Activated CD4-positive, alpha-beta T cell treated with anti-CD3 and anti-CD28 coated beads, Interleukin-2, amount 50 U/mL, for 4 hours (primary cell): ENCODE results near the gene KNTC1.
"Not testable (repeated sequence)": the region's sequence is repeated elsewhere in the genome, so short reads cannot be mapped to it uniquely, and the experiment has no call there.

ENCODE experiments used
- DNase-seq, 2 experiments: peaks; one replicate each; pipeline ENCODE4 v3.0.0-alpha.2; 2020

Gene KNTC1

DNA sequence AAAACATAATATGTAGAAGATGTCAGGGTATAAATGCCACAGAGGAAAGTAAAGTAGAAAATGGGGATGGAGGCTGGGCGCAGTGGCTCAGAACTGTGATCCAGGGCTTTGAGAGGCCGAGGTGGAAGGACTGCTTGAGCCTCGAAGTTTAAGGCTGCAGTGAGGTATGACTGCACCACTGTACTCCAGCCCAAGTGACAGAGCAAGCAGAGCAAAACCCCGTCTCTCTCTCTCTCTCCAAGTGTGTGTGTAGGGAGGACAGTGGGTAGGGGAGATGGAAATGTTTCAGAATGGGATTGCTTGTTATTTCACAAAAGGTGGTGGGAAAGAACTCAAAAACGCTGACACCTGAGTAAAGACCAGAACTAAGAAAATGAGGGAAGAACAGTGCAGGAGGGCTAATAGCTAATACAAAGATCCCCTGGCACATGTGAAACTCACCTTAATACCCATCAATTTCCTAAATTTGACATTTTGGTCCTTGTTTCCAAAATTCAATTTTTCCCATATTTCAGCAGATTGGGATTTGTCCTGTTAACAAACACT is 20.6 kb upstream of the KNTC1 start:
- DNase-seq = no peak

DNA sequence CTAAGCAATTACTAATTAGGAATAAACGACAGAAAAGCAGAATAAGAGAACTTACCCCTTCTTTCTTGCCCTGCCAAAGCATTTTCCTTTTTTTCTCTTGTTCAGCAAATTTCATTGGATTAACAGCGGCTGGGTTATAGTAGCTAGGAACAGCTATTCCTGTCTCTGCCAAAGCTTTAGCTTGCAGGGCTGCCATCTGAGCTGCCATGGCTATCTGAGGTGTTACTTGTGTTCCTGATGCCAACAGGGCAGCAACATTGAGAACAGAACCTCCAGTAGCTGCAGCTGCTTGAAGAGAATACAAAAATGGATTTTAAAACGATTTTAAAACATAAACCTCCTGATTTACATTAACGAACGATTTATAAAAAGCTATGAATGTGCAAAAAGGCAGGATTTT is 18.9 kb upstream of the KNTC1 start:
- DNase-seq = no peak

DNA sequence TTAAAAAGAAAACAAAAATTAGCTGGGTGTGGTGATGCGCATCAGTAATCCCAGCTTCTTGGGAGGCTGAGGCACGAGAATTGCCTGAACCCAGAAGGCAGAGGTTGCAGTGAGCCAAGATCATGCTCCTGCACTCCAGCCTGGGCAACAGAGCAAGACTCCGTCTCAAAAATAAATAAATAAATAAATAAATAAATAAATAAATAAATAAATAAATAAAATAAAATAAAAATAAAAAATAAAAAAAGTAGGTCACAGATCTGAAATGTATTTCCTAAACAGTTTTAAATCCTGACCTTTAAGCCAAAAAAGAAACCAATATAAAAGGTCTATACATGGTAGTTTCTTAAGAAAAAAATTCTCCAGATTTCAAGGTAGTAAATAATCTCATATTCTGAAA is 14.0 kb upstream of the KNTC1 start:
- not testable (repeated sequence) for DNase-seq

DNA sequence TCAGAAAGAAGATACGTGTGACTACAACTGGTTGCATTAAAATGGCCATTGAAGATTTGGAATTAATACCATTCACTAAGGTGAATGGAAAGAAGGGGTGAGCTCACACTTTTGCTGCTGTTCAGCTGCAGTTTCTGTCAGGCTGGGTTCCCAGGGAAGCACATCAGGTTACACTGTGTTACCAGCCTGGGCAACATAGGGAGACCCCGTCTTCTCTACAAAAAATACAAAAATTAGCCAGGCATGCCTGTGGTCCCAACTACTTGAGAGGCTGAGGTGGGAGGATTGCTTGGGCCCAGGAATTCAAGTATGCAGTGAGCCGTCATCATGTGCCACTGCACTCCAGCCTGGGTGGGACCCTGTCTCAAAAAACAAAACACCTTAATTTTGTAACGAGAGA is 13.4 kb upstream of the KNTC1 start:
- no peak for DNase-seq

DNA sequence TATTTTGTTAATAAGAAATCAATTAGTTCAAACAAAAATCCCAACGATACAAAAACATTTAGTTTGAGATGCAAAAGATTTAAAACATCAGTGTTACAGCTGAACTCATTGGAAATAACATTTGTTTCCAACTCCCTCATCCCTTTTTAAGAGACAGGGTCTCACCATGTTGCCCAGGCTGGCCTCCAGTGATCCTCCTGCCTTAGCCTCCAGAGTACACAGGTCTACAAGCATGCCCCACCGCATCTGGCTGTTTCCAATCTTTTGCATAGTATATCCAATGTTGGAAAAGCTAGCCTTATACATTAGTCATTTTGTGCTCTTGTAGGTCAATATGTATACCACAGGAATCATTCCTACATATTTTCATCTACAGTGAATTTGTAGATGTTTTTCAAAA is 11.8 kb upstream of the KNTC1 start:
- no peak for DNase-seq

DNA sequence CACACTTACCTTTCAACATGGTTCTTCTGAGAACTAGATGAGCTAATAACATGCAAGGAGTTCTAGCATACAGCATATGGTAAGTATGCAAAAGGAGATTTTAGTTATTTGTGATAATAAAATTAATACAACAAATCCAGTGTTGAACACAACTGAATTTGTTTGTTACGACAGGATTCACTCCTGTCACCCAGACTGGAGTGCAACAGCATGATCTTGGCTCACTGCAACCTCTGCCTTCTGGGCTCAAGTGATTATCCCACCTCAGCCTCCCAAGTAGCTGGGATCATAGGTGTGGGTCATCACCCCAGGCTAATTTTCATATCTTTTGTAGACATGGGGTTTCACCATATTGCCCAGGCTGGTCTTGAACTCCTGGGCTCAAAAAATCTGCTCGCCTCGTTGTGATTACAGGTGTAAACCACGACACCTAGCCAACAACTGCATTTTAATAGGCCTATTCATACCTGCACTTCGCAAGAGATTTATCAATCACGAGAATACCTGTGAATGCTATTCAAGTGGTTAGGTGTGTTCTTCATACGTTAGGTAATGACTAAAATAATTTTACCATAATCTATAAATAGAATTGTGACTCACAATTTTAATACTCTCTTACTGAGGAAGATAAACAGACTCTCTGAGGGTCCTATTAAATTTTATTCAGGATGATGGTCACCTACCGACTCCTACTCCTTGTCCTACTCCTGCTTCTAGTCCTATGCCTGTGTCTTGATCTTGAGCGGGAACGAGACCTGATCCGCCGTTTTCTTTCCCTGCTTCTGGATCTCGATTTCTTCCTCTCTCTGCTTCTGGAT is 10.3 kb upstream of the KNTC1 start:
- no peak for DNase-seq

DNA sequence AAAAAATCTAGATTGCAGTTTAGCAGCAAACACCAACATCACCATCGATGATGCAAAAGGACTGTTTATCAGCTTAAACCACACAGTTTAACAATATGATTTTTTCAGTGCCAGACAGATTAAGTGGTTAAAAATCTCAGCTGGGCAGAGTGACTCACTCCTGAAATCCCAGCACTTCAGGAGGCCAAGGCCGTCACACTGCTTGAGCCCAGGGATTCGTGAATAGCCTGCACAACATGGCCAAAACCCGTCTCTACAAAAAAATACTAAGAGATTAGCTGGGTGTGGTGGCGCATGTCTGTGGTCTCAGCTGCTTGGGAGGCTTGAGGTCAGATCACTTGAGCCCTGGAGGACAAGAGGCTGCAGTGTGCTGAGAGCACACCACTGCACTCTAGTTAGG is 9.2 kb upstream of the KNTC1 start:
- no peak for DNase-seq

DNA sequence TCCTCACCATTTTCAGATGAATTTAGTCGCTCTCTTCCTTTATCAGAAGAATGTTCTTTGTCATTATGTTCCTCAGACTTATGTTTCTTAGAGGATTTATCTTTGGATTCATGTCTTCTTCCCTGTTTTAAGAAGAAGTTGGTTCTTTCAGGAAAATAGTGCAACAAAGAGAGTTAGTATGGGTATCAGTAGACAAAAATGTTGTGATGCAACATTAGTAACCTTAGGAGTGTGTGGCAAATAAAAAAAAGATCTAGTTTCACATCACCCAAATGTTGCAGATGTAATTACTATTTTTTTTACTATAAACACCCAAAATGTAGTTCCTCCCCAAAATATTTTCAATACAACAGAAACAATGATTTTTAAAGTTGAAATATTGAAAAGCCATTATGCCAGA is 8.1 kb upstream of the KNTC1 start:
- no peak for DNase-seq

DNA sequence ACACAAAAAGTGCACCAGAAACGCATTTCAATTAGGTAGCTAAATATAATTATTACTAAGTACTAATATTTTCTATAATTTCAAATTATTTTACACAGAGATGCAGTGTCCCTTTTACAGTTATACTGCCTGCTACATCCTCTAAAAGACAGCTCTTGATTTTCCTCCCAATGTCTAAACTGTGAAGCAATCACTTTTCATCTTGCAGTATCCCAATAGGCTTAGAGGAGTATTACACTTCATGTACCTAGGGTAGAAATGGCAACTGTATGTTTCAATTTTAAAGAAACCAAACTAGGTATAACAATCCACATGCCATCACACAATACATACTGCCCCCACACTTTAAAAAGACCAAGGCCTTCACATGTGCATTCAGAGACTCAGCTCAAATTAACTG is 7.6 kb upstream of the KNTC1 start:
- DNase-seq = no peak

DNA sequence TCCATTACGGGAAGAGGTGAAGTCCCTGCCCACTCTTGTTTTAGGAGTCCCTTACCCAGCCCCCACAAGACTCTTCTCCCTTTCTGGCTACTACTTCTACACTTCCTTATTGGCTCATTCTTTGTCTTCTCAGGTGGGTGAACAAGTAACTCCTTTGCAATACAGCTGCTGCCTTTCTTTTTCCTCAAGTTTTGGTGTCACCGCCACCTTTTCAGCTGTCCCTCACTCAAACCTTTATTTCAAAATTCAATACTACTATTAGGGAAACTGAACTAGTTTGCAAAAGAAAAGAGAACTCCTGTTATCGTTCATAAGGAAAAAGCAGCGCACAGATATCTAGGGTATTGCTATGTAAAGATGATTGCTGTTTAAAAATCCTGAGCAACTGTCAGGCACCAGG is 6.4 kb upstream of the KNTC1 start:
- no peak for DNase-seq

DNA sequence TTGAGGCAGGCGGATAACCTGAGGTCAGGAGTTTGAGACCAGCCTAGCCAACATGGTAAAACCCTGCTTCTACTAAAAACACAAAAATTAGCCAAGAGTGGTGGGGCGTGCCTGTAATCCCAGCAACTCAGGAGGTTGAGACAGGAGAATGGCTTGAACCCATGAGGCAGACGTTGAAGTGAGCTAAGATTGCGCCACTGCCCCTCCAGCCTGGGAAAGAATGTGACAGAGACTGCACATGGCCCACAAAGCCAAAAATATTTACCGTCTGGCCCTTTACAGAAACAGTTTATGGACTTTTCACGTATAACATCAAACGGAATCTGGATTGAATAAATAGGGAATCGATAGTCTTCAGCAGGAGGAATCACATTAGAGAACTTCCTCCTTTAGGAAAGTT is 3.8 kb upstream of the KNTC1 start:
- no peak for DNase-seq

DNA sequence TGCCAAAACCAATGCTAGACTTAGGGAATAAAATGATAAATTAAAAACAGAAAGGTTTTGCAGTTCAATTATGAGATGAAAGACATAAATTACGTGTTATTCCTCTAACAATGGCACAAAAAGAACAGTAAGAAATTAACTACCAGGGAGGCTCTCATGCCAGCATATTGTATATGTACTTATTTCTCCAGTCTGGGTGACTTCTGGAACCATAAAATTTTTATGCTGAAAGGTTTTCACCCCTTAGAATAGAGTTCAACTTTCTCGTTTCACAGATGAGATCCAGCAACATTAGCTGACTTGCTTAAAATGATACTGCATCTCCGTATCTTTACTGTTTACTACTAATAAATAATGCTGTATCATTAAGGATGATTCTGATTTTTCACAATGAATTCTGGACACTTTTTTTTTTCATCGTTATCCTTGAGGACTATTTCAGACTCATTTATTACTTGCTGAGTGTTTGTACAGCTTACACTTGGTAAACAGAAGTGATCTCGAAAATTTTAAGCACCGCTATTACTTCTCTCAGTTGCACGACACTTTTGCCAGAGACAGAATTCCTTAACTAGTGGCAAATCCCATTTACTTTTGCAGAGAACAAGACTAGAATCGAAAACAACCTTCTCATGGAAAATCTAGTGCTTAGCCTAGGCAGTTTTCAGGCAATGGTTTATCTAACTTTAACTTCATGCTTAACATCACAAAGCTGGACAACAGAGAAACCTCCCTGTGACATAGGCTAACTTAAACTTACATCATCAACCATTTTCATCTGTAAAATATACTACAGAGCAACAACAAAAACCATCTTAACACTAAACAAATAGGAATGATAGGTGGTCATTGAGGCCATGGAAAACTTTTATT is 3.0 kb upstream of the KNTC1 start:
- DNase-seq = no peak

DNA sequence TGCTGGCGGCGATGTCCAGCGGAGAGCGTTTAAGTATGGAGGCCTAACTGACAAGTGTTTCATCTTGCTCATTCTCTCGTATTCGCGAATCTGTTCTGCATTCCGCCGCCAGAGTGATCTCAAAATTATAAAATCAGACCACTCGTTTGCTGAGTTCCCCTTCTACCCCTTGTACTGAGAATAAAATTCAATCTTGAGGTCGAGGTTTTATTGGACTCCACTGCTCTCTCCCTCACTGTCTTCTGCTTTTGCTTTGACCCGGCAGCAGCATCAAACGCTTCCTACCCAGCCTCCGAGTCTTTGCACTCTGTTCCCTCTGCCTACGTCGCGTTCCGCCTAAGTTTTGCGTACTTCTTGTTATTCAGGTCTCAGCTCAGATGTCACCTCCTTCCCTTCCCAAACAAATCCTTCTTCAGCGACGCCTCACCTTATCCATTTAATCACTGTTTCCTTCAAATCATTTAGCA is 462 bp downstream of the KNTC1 start:
- peak in 1 of 2 experiments; percentile 7 for DNase-seq

DNA sequence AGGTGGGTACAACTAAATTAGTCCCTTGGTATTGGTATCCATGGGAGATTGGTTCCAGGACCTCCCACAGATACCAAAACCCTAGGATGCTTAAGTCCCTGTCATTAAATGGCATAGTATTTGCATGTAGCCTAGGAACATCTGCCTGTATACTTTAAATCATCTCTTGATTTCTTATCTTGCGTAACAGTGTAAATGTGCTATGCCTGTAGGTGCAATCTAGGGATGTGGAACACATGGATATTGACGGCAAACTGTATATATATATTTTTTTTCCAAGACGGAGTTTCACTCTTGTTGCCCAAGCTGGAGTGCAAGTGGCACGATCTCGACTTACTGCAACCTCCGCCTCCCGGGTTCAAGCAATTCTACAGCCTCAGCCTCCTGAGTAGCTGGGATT is 1.5 kb downstream of the KNTC1 start:
- no peak for DNase-seq

DNA sequence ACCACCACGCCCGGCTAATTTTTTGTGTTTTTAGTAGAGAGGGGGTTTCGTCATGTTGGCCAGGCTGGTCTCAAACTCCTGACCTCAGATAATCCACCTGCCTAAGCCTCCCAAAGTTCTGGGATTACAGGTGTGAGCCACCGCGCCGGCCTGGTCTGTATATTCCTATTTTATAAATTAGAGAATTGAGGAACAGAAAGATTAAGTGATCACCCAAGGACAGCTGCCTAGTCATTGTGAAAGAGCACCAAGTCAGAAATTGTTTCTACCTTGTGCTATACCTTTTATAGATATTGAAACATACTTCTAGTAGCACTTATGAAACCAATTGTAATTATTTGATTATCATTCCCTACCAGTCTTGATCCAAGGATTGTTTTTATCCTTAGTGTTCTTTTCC is 1.9 kb downstream of the KNTC1 start:
- DNase-seq = no peak

DNA sequence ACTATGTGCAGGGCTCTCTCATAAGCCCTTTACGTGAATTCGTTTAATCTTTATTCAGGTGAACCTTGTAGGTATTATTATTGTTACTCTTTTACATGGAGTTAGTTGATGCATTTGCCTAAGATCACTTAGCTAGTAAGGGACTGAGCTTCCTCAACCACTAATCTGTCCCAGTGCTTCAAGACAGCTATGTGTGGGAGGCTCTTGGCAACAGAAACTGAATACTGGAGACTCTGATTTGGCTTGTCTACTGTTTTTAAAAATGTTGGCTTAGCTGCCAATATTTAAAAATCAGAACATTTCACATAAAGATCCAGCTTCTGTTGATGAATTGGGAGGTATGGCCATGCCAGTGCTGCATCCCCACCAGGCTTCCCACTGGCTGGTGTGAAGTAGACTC is 6.8 kb downstream of the KNTC1 start:
- DNase-seq = no peak

DNA sequence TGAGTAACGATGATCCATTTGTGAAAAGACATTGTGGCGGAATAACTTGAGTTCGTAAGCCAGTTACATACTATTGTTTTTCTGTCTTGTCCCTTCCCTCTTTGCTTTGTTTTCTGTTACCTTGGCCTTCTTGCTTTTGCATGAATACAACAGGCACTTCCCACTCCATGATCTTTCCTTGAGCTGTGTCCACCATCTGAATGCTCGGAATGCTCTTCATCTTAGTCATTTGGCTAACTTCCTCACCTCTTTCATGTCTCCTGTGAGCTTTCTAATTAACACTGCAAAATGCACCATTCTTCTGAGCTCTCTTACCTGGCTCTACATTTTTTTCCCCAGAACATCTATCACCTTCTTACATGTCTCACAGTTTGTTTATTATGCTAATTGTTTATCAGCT is 10.0 kb downstream of the KNTC1 start:
- no peak for DNase-seq

DNA sequence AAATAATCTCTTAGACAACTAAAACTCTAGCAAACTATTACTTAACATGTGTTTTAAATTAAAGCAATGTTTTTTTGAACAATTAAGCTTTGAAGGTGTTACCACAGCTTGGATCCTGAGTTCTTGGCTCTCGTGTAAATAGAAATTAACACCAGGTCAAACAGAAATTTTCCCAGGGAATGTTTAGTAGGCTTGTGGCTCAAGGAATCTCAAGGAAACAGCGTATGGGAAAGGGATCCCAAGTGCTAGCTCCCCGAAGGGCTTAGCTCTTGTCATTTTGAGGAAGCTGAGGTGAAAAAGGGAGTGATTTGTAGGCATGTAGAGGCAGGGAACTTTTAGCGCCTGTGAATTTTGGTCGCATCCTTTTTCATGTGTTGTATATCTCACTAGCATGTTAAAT is 11.4 kb downstream of the KNTC1 start:
- DNase-seq = no peak

DNA sequence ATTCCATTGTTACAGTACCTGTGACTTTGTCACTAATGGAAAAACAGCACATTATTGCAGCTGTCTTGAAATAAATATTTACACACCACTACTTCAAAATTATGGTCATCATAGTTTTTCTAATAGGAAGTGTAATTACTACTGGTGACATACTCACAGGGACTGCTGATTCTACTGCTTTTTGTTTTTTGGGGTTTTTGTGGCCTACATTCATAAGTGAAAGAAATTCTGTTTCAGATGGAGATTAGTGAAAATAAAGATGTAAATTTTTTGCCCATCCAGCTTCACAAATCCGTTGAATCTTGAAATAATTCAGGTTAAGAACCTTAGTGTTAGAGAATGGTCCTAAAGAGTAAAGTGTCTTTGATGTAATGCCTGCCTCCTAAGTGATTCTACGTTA is 17.5 kb downstream of the KNTC1 start:
- no peak for DNase-seq

DNA sequence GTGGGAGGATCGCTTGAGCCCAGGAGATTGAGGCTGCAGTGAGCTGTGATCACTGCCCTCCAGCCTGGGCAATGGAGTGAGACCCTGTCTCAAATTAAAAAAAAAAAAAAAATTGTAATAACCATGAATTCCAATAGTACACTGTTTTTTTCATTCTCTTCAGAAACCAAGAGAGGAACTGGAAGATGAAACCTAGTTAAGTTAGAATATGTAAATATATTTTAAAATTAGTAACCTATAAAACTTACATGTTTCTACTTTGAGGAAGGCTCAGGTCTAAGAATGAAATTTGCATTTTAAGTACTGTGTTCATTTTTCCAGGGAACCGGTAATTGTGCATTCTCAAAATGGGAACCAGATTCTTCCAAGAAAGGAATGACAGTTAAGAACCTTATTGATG is 18.8 kb downstream of the KNTC1 start:
- no peak for DNase-seq

DNA sequence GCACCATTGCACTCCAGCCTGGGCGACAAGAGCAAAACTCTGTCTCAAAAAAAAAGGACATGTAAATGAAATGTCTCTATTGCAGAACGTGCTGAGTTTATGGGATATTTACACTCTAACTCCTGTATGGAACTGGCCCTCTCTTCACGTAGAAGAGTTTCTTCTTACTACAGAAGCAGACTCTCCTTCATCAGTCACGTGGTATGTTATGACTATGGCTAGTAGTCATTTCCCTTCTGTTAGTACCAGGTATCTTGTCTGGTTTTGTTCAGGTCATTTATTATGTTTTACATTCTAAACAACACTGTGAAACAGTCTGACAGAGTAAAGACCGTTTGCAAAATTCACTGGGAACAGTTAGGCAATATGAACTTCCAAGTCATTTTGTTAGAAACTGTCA is 20.3 kb downstream of the KNTC1 start:
- no peak for DNase-seq

DNA sequence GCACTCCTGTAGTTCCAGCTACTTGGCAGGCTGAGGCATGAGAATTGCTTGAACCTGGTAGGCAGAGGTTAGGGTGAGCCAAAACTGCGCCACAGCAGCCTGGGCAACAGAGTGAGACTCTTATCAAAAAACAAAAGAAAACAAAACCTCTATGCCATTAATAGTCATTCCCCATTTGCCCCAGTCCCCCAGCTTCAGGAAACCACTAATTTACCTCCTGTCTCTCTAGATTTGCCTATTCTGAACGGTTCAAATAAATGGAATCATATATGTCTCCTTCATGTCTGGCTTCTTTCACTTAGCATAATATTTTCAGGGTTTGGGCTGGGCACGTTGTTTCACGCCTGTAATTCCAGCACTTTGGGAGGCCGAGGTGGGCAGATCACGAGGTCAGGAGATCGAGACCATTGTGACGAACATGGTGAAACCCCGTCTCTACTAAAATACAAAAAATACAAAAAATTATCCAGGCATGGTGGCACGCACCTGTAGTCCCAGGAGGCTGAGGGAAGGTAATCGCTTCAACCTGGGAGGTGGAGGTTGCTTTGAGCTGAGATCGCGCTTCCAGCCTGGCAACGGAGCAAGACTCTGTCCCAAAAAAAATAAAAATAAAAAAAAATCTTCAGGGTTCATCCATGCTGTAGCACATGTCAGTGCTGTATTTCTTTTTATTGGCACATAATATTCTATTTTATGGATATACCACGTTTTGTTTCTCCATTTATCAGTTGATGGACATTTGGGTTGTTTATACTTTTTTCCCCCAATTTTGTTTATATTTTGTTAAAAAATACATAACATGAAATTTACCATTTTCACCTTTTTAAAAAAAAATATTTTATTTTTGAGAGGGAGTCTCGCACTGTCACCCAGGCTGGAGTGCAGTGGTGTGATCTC is 31.9 kb downstream of the KNTC1 start:
- no peak for DNase-seq

DNA sequence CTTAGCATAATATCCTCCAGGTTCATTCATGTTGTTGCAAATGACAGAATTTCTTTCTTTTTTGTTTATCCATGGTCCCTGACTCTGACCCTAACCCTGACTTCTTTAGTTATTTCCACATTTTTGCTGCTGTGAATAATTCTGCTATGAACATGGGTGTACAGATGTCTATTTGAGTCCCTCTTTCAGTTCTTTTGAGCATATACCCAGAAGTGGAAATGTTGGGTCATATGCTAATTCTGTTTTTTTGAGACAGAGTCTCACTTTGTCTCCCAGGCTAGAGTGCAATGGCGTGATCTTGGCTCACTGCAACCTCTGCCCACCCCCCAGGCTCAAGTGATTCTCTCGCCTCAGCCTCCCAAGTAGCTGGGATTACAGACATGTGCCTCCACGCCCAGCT is 33.1 kb downstream of the KNTC1 start:
- no peak for DNase-seq
